ENCODE data around the gene ZNF12.
"Not testable (repeated sequence)": the region's sequence is repeated elsewhere in the genome, so short reads cannot be mapped to it uniquely, and the experiment has no call there.

ZNF12 gene

DNA sequence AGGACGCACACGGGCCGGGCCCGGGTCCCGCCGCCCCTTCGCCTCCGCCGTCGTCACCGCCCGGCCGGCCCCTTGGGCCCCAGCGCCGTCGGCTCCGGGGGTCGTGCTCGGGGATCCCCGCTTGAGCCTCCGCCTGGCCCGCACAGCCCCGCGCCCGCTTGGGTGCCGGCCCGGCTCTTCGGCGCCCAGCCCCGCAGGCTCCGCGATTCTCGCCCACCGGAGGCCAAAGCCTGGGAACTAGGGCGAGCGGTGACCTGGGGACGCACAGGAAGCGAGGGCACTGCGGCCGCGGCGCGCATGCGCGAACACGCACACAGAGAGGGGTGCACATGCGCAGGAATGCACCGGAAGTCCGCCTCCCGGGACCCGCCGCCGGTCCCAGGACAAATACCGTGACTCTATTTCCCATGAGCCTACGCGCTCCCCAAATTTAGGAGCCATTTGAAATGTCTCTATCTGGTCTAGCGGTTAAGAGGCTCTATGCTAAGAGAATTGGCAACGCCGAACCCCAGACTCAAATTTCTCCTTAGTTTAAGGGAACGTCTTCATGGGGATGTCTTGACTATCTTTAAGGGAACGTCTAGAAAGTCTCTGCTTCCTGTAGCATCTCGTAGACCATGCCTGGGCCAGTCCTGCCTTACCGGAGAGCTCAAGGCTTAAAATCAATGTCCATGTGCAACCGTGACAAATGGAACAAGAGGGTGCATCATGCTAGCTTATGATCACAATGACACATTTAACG, at the start of gene ZNF12:
Gene ZNF12 (minus strand): TSS at position 282 of the 742 bp plus-strand sequence. CDS start 1,774 bp downstream, outside the sequence.
- DNase-seq (ENCODE audit: low read depth in 2 of 3, low spot score in 2 of 3): peak; percentile 84 to 94 (median 94)

DNA sequence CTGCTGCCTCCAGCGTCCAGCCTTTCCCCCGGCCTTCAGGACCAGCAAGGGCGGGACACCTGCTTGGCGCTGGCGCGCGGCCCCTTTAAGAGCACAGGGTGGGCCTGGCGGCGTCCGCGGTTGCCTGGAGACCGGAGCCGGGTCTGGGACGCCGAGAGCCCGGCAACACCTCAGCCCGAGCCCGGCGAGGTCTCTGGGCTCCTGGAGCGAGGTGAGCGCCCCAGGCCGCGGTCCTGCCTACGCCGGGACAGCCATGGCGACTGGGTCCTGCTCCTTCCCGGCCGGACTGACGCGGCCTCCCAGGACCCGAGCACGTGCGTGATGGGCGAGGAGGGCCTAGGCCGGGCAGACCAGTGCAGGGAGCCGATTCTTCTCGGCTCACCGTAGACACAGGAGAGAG, 47.2 kb upstream of the ZNF12 start, which contains the start of gene RSPH10B2:
Gene RSPH10B2 (plus strand): TSS at position 140 of the 400 bp plus-strand sequence. CDS start 3,575 bp downstream, outside the sequence.
- DNase-seq (ENCODE audit: low read depth in 2 of 3, low spot score in 2 of 3): not testable (repeated sequence)

DNA sequence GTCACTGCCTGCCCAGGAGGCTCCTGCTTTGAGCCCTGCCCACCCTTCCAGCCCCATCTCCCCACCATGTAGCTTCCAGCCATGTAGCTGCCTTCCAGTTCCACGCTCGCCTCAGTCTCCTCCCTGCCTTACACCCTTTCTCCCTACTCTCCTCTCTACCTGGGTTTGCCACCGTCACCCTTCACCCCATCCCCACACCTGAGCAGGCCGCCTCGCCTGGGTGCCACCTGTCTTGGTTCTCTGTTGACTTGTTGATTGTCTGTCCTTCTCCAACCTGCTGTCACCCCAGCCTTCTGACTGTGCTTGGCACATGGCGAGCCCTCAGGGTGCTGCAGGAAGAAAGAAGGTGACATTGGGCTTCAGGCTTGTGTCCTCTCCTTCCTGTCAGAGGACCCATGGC, 43.4 kb upstream of the ZNF12 start:
- DNase-seq (ENCODE audit: low read depth in 2 of 3, low spot score in 2 of 3): not testable (repeated sequence)

DNA sequence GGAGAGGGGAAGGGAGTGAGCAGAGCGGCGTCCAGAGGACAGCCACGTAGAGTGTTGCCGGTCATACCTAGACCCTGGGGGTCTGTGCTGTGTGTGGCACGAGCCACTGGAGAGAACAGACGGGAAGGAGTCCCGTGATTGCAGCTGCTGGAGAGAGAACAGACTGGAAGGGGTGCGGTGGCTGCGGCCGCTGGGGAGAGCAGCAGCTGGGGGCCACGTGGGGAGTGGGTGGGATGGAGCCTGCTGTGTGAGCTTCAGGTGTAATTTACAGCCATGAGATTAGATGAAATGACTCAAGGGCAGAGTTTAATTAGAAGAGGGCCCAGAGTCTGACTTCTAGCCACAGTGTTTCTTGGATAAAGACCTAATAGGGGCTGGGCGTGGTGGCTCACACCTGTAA, 42.6 kb upstream of the ZNF12 start:
- DNase-seq (ENCODE audit: low read depth in 2 of 3, low spot score in 2 of 3): not testable (repeated sequence)

DNA sequence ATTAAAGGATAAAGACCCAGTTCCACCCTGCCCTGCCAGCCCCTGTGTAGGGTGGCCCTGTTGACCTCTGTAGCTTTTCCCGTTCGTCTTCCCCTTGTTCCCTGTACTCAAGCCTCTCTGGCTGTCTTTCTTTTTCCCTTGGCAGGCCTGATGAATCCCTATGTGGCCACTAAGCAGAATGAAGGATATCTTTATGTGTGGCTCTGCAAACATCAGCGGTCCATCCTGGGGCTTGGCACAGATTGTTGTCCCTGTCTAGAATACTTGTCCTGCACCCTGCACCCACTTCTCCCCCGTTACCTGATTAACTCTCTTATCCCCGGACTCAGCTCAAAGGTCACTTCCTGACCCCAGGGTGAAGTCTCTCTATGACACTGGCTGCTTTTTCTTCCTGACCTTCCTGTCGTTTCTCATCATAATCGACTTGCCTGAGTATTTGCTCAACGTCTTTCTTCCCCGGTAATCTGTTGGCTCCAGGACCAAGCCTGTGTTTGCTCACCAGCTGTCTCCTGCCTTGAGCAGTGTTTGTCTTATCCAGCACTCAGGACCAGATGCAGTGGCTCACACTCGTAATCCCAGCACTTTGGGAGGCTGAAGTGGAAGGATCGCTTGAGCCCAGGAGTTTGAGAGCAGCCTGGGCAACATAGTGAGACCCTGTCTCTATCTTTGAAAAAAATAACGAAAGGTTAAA, 37.8 kb upstream of the ZNF12 start:
- DNase-seq (ENCODE audit: low read depth in 2 of 3, low spot score in 2 of 3): not testable (repeated sequence)

DNA sequence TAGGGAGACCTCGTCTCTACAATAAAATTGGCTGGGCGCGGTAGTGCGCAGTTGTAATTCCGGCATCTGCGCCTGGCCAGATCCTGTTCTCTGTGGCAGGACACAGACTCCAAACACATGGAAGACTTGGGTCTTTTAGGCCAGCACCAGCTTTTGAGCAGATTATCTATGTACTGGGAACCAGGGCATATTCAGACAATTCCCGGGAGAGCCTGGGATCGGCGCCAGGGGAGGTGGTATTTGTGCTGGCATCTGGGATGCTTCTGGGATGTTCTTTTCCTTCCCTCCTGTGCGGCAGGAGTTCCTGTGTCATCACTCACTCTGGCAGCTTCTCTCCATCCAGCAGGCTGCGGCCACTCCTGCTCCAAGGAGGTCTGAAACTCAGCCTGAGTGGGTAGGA, 31.7 kb upstream of the ZNF12 start:
- DNase-seq (ENCODE audit: low read depth in 2 of 3, low spot score in 2 of 3): not testable (repeated sequence)

DNA sequence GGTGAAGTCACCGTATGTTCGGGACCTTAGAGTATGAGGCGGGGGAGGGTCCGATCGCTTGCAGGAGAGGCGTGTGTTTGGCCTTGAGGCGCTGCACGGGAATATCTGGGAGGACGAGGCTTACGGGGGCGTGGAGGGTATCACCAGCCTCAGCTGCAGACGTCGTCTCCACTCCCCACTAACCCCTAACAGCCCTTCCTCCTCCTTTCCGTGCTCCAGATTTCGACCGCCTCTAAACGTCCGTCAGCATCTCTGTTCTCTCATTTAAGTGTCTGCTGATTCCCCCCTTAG, 23.5 kb upstream of the ZNF12 start:
- no peak for DNase-seq (ENCODE audit: low read depth in 2 of 3, low spot score in 2 of 3)

DNA sequence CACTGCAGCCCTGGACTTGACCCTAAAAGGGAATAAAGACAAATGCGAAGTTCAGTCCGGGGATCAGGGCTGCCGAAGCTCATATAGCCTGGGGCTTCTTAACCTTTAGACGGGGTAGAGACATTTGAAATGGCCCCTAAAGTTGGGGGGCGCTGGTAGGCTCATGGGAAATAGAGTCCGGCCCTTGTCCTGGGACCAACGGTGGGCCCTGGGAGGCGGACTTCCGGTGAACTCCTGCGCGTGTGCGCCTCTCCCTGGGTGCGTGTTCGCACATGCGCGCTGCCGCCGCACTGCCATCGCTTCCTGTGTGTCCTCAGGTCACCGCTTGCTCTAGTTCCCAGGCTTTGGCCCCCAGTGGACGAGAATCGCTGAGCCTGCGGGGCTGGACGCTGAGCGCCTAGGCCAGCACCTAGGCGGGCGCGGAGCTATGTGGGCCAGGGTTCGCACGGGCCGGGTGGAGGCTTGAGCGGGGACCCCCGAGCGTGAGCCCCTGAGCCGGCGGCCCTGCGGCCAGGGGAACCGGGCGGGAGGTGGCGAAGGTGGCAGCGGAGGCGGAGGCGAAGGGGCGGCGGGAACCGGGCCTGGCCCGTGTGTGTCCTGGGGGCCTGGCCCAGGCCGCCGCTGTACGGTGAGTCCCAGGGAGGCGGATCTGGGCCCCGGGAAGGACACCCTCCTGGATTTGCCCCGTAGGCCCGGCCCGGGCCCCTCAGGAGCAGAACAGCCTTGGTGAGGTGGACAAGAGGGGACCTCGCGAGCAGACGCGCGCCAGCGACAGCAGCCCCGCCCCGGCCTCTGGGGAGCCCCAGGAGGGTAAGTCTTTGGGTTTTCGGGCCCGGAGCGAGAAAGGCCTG, 23.0 kb upstream of the ZNF12 start:
- peak; percentile 61 to 70 (median 67) for DNase-seq (ENCODE audit: low read depth in 2 of 3, low spot score in 2 of 3)

DNA sequence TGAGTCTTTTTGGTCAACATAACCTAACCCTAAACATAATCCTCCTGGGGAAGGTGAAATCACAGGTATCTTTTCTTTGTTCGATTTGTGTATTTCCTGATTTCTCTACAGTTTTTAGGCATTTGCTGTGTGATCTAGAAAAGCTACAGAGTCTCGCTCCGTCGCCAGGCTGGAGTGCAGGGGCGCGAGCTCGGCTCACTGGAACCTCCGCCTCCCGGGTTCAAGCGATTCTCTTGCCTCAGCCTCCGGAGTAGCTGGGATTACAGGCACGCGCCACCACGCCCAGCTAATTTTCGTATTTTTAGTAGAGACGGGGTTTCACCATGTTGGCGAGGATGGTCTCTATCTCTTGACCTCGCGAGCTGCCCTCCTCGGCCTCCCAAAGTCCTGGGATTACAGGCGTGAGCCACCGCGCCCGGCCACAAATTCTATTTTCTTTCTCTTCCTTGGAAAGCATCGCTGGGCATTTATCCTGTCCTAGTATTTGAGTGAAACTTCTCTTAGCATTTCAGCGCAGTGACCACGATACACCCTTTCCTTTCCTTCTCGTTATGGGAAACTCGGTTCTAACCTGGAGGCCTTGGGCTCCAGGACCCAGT, 22.2 kb upstream of the ZNF12 start:
- not testable (repeated sequence) for DNase-seq (ENCODE audit: low read depth in 2 of 3, low spot score in 2 of 3)

DNA sequence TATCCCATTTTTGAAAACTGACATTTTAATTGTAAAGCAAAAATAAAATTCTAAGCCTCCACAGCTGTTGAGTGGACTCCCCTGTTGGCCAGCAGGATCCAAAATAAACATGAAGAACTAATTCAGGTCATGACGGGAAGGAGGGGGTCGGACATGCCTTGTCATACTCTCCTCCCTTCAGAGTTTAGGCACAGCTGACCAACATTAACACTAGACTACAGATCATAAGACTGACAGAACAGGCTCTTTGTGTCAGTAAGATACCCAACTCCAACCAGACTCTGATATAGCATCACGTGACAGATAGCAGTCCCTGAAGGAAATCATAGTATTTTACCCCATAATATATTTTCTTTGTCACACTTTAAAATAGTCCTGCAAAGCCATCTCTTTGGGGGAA, 20.9 kb upstream of the ZNF12 start:
- DNase-seq (ENCODE audit: low read depth in 2 of 3, low spot score in 2 of 3): no peak

DNA sequence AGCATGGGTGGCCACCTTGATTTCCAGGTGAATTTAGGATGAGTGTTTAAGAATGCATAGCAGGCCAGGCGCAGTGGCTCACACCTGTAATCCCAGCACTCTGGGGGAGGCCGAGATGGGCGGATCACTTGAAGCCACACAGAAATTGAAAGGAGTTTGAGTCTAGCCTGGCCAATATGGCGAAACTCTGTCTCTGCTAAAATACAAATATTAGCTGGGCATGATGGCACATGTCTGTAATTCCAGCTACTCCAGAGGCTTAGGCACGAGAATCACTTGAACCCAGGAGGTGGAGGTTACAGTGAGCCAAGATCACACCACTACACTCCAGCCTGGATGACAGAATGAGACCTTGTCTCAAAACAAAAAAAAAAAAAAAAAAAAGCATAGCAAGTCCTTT, 19.6 kb upstream of the ZNF12 start:
- DNase-seq (ENCODE audit: low read depth in 2 of 3, low spot score in 2 of 3): not testable (repeated sequence)

DNA sequence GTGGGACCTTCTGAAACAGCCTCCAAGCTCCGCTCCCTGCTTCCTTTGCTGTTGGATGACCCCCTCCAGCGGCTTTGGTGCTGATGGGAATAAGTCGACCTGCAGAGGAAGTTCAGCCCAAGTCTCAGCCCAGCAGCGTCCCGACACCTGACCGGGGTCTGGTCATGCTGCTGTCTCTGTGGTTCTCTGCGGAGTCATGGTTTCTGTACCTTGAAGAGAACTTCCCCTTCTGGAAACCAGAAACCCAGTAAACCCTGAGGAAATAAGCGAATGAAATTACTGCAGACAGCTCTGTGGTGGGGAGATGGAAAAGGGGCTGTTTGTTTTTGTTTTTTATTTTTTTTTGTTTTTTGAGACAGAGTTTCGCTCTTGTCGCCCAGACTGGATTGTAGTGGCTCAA, 18.3 kb upstream of the ZNF12 start:
- no peak for DNase-seq (ENCODE audit: low read depth in 2 of 3, low spot score in 2 of 3)

DNA sequence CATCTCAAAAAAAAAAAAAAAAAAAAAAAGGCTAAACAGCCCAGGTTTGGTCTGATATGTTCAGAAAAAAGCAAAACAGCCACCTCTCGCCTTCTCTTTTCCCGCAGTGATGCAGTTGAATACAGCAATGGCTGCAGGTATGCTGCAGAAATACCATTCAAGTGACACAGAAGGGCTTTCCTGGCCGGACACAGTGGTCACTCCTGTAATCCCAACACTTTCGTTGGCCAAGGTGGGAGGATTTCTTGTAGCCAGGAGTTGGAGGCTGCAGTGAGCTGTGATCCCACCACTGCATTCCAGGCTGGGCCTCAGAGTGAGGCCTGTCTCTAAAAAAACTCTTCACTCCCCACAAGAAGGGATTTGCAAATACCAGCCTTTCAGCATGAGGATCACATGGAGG, 17.6 kb upstream of the ZNF12 start:
- not testable (repeated sequence) for DNase-seq (ENCODE audit: low read depth in 2 of 3, low spot score in 2 of 3)

DNA sequence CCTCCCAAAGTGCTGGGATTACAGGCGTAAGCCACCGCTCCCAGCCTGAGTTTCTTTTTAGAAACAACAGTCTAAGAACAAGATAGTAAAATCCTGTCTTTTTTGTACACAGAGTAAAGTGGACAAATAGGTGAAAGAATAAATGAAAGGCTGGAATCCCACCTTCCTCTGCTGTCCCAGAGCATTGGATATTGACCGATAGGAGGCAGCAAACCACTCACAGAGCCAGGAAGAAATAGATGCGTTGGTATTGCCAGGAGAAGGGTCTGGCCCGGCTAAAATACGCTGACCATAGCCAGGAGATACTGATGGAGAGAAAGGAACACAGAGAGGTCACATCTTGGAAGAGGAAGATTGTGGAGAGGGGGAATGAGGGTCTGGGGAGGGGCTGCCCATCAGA, 11.4 kb upstream of the ZNF12 start:
- no peak for DNase-seq (ENCODE audit: low read depth in 2 of 3, low spot score in 2 of 3)

DNA sequence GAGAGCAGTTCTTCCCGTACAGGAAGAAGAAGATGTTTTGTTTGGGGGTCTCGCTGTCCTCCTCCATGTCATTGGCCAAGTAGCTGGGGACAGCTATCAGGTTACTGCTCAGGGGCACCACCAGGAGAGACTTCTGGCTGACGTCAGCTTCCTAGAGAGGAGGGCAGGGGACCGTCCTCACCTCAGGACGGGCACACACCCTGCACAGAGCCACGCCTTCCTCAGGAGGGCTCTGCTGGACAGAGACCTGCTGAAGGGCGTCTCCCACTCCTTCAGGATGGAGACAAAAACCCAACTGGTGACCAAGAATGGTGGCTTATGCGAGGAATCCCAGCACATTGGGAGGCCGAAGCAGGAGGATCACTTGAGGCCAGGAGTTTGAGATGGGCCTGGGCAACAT, 9.2 kb upstream of the ZNF12 start:
- DNase-seq (ENCODE audit: low read depth in 2 of 3, low spot score in 2 of 3): not testable (repeated sequence)

DNA sequence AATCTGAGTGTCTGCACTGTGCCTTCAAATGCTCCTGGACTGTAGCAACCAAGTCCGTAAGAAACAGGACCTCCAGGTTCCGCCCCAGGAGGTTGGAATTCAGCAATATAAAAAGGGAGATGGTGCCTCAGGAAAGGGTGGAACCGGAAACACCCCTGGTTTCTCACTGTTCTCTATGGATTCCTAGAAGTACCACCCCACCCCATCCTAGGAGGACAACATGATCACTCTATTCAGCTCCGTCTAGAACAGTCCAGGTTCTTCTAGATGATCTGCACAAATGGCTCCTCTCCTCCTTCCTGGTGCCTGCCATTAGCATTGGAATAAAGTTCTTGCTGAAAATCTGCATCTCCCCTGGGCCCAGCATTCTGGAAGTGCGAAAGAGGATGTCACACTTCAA, 7.6 kb upstream of the ZNF12 start:
- DNase-seq (ENCODE audit: low read depth in 2 of 3, low spot score in 2 of 3): no peak

DNA sequence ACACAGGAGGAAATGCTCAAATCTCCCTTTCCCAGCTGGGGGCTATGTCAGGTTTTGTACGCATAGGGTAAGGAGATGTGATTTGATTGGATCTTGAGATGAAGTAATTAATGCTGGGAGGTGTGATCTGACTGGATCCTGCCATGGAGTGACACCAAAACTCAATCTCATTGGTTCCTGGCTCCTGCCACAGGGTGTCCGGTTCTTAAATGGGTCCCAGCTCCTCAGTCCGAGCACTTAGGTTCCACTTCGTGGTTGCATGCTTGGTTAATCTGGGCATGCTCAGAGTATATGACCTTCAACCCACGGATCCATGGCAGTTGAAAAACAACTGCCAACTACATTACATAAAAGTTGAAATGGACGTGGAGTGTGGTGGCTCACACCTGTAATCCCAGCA, 3.1 kb upstream of the ZNF12 start:
- no peak for DNase-seq (ENCODE audit: low read depth in 2 of 3, low spot score in 2 of 3)

DNA sequence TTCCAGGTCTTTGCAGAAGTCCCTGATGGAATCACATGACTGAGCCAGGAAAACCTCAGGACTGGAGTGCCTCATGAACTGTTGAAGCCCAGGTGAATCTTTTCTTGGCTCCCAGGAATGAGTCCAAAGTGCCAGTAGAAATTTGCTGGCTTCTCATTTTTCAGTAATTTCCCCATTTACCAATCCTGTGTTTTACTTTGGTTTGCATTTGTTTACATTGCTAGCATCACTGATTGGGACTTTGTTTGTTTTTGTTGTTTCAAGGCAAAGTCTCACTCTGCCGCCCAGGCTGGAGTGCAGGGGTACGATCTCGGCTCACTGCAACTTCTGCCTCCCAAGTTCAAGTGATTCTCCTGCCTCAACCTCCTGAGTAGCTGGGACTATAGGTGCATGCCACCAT, 1.6 kb upstream of the ZNF12 start:
- DNase-seq (ENCODE audit: low read depth in 2 of 3, low spot score in 2 of 3): no peak

DNA sequence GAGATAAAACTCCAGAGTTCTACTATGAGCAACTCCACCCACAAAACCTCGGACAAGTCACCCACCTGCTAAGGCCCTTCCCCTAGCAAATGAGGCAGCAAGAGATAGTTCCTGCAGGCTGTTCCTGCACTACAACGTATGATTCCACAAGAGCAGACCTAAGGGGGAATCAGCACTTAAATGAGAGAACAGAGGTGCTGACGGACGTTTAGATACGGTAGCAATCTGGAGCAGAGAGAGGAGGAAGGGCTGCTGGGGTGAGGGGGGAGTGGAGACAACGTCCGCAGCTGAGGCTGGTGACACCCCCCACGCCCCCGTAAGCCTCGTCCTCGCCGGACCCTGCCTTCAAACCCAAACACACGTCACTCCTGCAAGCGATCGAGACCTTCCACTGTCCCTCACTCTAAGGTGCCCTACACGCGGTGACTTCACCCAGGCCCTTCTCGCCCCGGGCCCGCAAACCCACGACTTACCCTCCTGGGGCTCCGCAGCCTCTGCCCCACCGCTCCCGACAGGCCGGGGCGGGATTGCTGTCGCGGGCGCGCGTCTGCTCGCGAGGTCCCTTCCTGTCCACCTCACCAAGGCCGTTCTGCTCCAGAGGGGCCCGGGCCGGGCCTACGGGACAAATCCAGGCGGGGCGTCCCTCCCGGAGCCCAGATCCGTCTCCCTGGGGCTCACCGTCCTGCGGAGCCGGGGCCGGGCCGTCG, 635 bp downstream of the ZNF12 start:
- peak in 2 of 3 experiments; percentile 8 to 19 for DNase-seq (ENCODE audit: low read depth in 2 of 3, low spot score in 2 of 3)

DNA sequence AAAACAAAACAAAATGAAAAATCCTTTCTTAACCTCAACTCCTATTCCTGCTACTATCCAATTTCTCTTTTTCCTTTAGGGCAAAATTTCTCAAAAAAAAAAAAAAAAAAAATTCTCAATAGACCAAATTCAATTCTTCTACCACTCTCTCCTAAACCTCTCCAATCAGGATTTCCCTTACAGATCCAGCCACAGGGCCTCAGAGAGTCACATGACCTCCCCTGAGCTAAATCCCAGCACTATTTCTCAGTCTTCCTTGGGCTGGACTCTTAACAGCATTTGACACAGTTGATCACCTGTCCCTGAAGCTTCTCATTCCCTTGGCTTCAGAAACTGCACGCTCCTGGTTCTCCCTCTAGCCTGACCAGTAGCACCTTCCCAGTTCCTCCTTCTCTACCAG, 4.9 kb downstream of the ZNF12 start:
- DNase-seq (ENCODE audit: low read depth in 2 of 3, low spot score in 2 of 3): no peak

DNA sequence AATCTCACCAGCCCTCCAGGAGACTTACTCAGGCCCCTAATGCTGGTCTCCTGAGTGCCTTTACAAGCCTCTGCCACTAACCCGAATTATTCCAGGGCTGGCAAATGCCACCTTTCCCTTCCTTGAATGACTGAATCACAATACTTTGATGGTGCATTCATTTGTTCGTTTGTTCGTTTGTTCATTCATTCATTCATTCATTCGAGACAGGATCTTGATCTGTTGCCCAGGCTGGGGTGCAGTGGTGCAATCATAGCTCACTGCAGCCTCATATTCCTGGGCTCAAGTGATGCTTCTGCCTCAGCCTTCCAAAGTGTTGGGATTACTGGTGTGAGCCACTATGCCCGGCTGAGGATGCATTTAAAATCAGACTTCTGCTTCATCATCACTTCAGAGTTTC, 6.0 kb downstream of the ZNF12 start:
- no peak for DNase-seq (ENCODE audit: low read depth in 2 of 3, low spot score in 2 of 3)
